ENCODE data around the gene HSPA12A.

Gene HSPA12A

GRCh38 chr10:116743266-116744064, 1.1 kb upstream of the HSPA12A start:
- no peak for DNase-seq

- DNase-seq, result no peak
Observed at GRCh38 chr10:116741391-116742351, 695 bp downstream of the HSPA12A start.

GRCh38 chr10:116740971-116741370, 1.4 kb downstream of the HSPA12A start:
- no peak for DNase-seq

- no peak for DNase-seq
Observed at GRCh38 chr10:116738339-116738738, 4.0 kb downstream of the HSPA12A start.

GRCh38 chr10:116737627-116738327, 4.6 kb downstream of the HSPA12A start:
- DNase-seq, result no peak

GRCh38 chr10:116733566-116733965, 8.8 kb downstream of the HSPA12A start:
- no peak for DNase-seq

- no peak for DNase-seq
Observed at GRCh38 chr10:116732573-116732972, 9.8 kb downstream of the HSPA12A start.

GRCh38 chr10:116730464-116731260, 11.7 kb downstream of the HSPA12A start:
- DNase-seq, result no peak

- no peak for DNase-seq
Observed at GRCh38 chr10:116729243-116729642, 13.1 kb downstream of the HSPA12A start.

- no peak for DNase-seq
Observed at GRCh38 chr10:116728526-116729096, 13.8 kb downstream of the HSPA12A start.

GRCh38 chr10:116723428-116724281, 18.7 kb downstream of the HSPA12A start:
- no peak for DNase-seq

GRCh38 chr10:116722736-116723427, 19.5 kb downstream of the HSPA12A start:
- DNase-seq, result no peak

- DNase-seq, result no peak
Observed at GRCh38 chr10:116721547-116722392, 20.6 kb downstream of the HSPA12A start.

GRCh38 chr10:116720668-116721546, 21.5 kb downstream of the HSPA12A start:
- DNase-seq, result no peak

GRCh38 chr10:116720241-116720643, 22.1 kb downstream of the HSPA12A start:
- no peak for DNase-seq

- DNase-seq, result no peak
Observed at GRCh38 chr10:116719804-116720203, 22.6 kb downstream of the HSPA12A start.

- no peak for DNase-seq
Observed at GRCh38 chr10:116718058-116718457, 24.3 kb downstream of the HSPA12A start.

- no peak for DNase-seq
Observed at GRCh38 chr10:116716381-116716780, 26.0 kb downstream of the HSPA12A start.
